HG03039 (cell line): ENCODE data around the gene GNG7.
"Not testable (repeated sequence)": the region's sequence is repeated elsewhere in the genome, so short reads cannot be mapped to it uniquely, and the experiment has no call there.

Experiments
- ATAC-seq: cut with Tn5 transposase; IDR thresholded peaks from one replicate; pipeline ENCODE4 v1.9.1; 2021; ENCODE audit warnings: mild to moderate bottlenecking, moderate library complexity; ENCODE audit not compliant: unreplicated experiment

GNG7 gene

GRCh38 chr19:2714102-2714501, 11.6 kb upstream of the GNG7 start:
- not testable (repeated sequence) for ATAC-seq

- not testable (repeated sequence) for ATAC-seq
These were observed 10.7 kb upstream of the GNG7 start for GRCh38 chr19:2713170-2713569.

- no peak for ATAC-seq
These were observed 9.3 kb upstream of the GNG7 start for GRCh38 chr19:2711875-2712205.

- ATAC-seq, result no peak
These were observed 8.8 kb upstream of the GNG7 start for GRCh38 chr19:2711172-2711874.

GRCh38 chr19:2706251-2706650, 3.8 kb upstream of the GNG7 start:
- ATAC-seq, result no peak

- no peak for ATAC-seq
These were observed 1.3 kb upstream of the GNG7 start for GRCh38 chr19:2703691-2704216.

GRCh38 chr19:2703077-2703437, 563 bp upstream of the GNG7 start:
- ATAC-seq, result no peak

- ATAC-seq, result no peak
These were observed 929 bp downstream of the GNG7 start for GRCh38 chr19:2701361-2702169.

- ATAC-seq, result no peak
These were observed 1.7 kb downstream of the GNG7 start for GRCh38 chr19:2700660-2701360.

- no peak for ATAC-seq
These were observed 2.9 kb downstream of the GNG7 start for GRCh38 chr19:2699413-2700140.

- ATAC-seq, result no peak
These were observed 8.3 kb downstream of the GNG7 start for GRCh38 chr19:2694196-2694595.

GRCh38 chr19:2693492-2694160, 8.9 kb downstream of the GNG7 start:
- ATAC-seq, result no peak

- ATAC-seq, result no peak
These were observed 10.5 kb downstream of the GNG7 start for GRCh38 chr19:2691951-2692350.

GRCh38 chr19:2690856-2691255, 11.6 kb downstream of the GNG7 start:
- ATAC-seq, result no peak

GRCh38 chr19:2686360-2686759, 16.1 kb downstream of the GNG7 start:
- ATAC-seq, result no peak

GRCh38 chr19:2685204-2685704, 17.2 kb downstream of the GNG7 start:
- no peak for ATAC-seq

- no peak for ATAC-seq
These were observed 19.0 kb downstream of the GNG7 start for GRCh38 chr19:2683430-2684003.

GRCh38 chr19:2680808-2681207, 21.7 kb downstream of the GNG7 start:
- no peak for ATAC-seq

- ATAC-seq, result no peak
These were observed 23.1 kb downstream of the GNG7 start for GRCh38 chr19:2679439-2679838.

GRCh38 chr19:2678948-2679347, 23.5 kb downstream of the GNG7 start:
- not testable (repeated sequence) for ATAC-seq
